Right kidney (tissue), 1 donor: Measurements from ENCODE around the gene PAX7.
"Not testable (repeated sequence)": the region's sequence is repeated elsewhere in the genome, so short reads cannot be mapped to it uniquely, and the experiment has no call there.

ENCODE experiments used
- DNase-seq: peaks from one replicate; pipeline ENCODE4 v3.0.0-alpha.2; 2016

PAX7 gene

GRCh38 chr1:18661404-18662285 is 31.0 kb downstream of the PAX7 start:
- no peak for DNase-seq

GRCh38 chr1:18662286-18662639 is 31.6 kb downstream of the PAX7 start:
- no peak for DNase-seq

GRCh38 chr1:18666317-18666920 is 35.8 kb downstream of the PAX7 start:
- DNase-seq: no peak

- no peak for DNase-seq
These were observed 36.7 kb downstream of the PAX7 start for GRCh38 chr1:18667333-18667732.

GRCh38 chr1:18668046-18668445 is 37.4 kb downstream of the PAX7 start:
- no peak for DNase-seq

- no peak for DNase-seq
These were observed 38.2 kb downstream of the PAX7 start for GRCh38 chr1:18668750-18669404.

GRCh38 chr1:18670121-18670867 is 39.6 kb downstream of the PAX7 start:
- DNase-seq: no peak

- no peak for DNase-seq
These were observed 40.2 kb downstream of the PAX7 start for GRCh38 chr1:18670868-18671225.

- DNase-seq: no peak
These were observed 43.3 kb downstream of the PAX7 start for GRCh38 chr1:18673976-18674375.

- DNase-seq: no peak
These were observed 45.7 kb downstream of the PAX7 start for GRCh38 chr1:18676332-18676781.

GRCh38 chr1:18681423-18681835 is 50.8 kb downstream of the PAX7 start:
- DNase-seq: no peak

GRCh38 chr1:18682375-18682774 is 51.7 kb downstream of the PAX7 start:
- no peak for DNase-seq

GRCh38 chr1:18684303-18684702 is 53.7 kb downstream of the PAX7 start:
- DNase-seq: no peak

GRCh38 chr1:18686540-18686939 is 55.9 kb downstream of the PAX7 start:
- no peak for DNase-seq

- no peak for DNase-seq
These were observed 56.6 kb downstream of the PAX7 start for GRCh38 chr1:18687273-18687672.

GRCh38 chr1:18691648-18692047 is 61.0 kb downstream of the PAX7 start:
- DNase-seq: no peak

GRCh38 chr1:18693256-18694098 is 62.8 kb downstream of the PAX7 start:
- DNase-seq: peak; percentile 31

GRCh38 chr1:18694289-18694688 is 63.6 kb downstream of the PAX7 start:
- not testable (repeated sequence) for DNase-seq

- DNase-seq: no peak
These were observed 66.9 kb downstream of the PAX7 start for GRCh38 chr1:18697541-18697940.

GRCh38 chr1:18700530-18700929 is 69.9 kb downstream of the PAX7 start:
- no peak for DNase-seq

- DNase-seq: no peak
These were observed 70.5 kb downstream of the PAX7 start for GRCh38 chr1:18701183-18701582.
